DMS 273 (cell line): ENCODE data around the gene ZXDC.

Experiments used
- DNase-seq: peaks from one replicate; lab custom pipeline; 2025; ENCODE audit not compliant: unreplicated experiment; lab: John Stamatoyannopoulos, UW

Gene ZXDC

GRCh38 chr3:126493051-126493450 lies 17.4 kb upstream of the ZXDC start:
- no peak for DNase-seq

- no peak for DNase-seq
These were observed 15.7 kb upstream of the ZXDC start for GRCh38 chr3:126491221-126492013.

DNA sequence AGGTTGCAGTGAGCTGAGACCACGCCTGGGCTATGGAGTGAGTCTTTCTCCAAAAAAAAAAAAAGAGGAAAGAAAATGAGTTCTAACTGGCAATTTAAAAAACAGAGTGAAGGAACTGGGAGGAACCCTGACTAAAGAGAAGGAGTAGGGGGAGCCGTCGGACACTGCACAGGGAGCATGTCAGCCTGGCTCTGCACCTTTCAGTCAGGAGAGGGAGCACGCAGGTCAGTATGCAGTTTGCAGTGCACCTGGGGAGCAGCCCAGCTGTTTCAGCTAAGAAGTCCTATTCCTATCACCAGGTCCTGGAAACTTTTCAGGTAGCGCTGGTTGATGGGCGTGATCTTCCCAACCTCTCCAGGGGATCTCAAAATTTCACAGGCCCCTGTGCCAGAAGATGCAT lies 14.9 kb upstream of the ZXDC start:
- DNase-seq = peak; percentile 21

DNA sequence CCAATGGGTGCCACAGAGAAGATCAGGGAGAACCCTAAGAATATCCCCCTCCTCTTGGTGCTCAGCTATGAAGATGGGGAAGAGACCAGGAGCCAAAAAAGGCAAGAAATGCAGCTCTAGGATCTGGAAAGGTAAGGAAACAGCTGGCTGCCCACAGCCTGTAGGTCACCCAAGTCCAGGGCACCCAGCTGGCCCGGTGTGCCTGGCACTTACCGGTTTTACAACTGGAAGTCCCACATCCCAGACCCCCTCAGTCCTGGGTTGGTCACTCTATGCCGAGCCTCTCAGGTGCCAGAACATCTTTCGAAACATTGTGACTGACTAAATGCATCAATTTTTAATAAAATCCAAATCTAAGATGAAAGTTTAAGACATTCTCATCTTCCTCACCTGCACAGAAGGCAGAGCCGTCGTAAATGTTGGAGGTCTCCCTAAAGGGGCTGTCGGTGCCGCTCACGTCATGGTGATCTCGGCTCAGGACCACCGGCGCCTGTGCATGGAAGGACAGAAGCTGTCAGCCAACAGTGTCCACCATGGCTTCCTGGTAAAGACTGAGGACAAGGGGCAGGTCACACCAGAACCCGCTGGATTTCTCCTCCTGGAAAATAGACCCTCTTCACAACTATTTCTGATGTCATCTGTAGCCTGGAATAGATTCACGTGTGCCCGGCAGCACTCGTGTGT lies 13.3 kb upstream of the ZXDC start:
- no peak for DNase-seq

GRCh38 chr3:126488185-126488584 lies 12.5 kb upstream of the ZXDC start:
- peak; percentile 41 for DNase-seq

DNA sequence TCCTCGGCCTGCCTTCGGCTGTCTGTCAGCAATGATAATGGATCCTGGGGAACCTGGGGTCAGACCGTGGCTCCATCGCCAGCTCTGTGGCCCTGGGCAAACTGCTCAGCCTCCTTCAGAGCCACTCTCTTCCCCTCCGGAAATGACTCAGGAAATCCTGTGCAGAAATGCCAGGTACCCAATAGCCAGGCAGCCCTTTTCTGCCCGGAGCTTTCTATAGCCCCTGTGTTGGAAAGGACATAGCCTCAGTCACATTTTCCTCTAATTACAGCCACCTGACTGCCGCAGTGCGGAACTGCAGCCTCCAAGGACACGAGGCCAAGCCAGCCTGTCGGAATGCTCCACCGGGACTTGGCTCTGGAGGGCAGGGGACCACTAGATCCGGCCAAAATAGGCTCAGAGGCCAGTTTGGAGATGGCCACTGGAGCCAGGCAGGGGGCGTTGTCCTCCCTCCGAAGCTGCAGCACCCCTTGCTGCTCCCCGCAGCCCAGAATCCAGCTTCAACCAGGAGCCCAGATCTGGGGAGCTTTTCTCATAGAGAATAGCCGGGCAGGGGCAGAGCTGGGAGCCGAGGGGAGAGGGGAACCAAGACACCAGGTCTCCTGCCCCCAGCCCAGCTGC lies 11.6 kb upstream of the ZXDC start:
- peak; percentile 35 for DNase-seq

GRCh38 chr3:126486360-126486847 lies 10.7 kb upstream of the ZXDC start:
- peak; percentile 76 for DNase-seq

DNA sequence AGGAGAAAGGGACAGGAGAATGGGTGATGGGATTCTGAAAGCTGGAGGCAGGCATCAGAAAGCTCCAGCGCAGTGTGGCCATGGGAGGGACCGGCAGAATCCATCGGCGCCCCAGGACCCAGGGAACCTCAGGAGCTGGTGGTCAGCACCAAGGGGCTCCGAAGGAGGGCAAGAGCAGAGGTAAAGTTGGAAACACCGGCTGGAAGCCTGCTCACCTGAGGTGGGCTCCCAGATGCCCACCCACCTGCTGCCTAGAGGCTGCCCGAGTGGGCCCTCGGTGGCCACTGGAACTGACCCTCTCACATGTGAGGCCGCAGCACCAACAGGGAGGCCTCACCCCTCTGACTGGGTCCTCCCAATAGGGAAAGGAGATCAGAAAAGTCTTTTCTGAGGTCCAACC lies 10.3 kb upstream of the ZXDC start:
- DNase-seq = no peak

GRCh38 chr3:126485176-126485897 lies 9.6 kb upstream of the ZXDC start:
- DNase-seq = no peak

GRCh38 chr3:126484662-126485061 lies 9.0 kb upstream of the ZXDC start:
- no peak for DNase-seq

DNA sequence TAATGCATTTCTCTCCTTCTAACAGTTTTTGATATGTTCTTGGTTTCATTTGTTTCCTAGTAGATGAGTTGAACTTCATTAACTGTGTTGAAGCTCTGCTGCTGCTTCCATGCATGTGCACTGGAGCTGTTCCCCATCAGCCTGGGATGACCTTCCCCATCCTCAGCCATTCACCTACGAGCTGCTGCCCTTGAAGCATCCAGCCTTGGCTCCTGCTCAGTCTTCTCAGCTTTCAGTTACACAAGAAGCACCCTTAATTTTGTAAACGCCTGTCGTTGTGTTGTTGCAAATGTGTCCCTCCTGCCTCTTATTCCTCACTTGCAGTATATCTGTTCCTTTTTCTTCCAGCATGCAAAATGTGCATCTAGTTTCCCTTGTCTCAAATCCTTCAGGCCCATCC lies 8.5 kb upstream of the ZXDC start:
- DNase-seq = no peak

- no peak for DNase-seq
These were observed 7.7 kb upstream of the ZXDC start for GRCh38 chr3:126483321-126483761.

DNA sequence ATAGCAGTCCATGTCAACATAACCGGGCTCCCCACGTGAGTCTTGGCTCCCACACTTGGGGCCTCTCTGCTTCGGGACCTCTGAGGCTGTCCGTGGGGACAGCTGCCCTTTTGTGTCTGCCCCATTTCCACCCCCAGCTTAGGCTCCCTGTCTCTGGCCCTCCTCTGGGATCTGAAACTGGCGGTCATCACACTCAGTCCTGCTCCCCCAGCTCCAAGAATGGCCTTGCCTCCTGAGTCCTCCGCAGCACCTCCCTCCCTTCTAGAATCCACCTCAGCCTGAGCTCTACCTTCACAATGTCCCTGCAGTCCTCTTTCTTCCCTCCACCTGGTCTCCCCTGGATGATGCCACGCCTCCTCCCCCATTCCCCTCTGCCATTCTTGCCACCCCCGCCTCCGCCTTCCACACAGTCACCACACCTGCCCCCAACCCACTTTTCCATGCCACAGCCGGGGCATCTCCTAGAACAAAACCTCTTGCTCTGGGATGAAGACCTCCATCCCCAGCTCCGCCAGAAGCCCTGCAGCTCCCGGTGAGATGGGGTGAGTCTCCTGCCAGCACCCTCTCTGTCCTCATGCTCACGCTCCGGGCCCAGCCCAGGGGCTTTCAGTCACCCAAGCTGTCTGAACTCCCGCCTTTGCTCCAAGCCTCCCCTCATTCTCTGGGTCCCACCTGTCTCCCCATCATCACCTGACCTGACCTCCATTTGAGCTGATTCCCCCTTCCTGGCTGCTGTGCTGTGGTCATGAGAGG lies 7.0 kb upstream of the ZXDC start:
- DNase-seq = no peak

DNA sequence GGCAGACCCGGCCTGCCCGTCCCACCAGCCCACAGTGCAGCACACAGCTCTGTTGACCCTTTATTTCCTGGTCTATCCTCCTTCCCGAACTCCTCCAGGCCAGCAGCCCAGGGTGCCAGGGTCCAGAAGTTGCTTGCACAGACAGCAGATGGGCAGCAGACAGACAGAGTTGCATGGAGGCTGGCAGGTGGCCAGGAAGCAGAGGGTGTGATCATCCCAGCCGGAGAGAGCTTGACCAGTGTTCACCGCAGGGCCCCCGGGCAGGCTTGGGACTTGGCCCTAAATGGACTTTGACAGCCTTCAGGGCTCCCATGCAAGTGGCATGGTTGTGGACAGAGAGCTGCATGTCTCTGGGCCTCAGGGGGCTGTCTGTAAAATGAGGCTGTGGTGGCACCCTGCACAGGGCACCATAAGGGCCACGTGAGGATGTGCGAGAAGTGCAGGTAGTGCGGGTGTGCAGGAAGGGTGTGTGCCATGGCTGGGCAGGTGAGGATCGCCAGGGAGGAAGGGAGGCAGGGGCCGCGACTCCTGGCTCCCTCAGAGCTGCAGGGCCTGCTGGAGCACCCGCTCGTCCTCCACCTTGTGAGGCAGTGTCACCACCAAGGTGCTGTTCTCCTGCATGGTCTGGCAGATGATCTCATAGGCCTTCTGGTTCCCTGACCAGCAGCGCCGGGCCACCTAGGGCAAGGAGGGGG lies 6.3 kb upstream of the ZXDC start:
- peak; percentile 83 for DNase-seq

DNA sequence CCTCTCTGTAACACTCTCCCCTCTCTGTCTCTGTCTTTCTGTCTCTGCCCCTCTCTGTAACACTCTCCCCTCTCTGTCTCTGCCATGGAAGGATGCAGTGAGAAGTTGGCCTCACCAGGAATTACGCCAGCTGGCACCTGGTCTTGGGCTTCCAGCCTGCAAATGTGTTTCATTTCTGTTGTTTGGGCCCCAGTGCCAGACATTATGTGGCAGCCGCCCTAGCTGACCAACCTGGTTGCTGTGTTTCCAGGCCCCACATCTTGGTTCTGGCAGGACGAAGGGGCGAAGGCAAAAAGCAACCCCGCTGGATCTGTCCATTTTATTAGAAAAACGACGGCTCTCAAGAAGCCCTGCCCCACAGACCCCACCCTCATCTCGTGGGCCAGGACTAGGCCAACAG lies 5.2 kb upstream of the ZXDC start:
- peak; percentile 74 for DNase-seq

DNA sequence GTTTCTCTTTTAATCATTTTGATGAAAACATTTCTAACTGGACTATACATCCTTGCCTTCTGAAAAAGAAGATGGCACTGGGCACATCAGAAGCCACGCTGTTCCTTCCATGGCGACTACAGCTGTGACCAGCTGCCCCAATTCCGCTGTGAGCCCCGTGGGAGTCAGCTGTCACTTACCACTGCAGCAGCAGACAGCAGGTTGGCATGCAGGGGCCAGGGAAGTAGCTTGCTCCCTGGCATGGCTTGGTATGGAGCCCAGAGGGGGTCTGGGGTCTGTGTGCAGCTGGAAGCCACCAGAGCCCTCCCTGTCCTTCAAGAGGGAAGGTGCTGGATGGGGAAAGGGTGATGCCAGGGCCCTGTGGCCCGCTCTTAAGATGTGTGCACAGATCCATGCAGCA lies 4.5 kb upstream of the ZXDC start:
- peak; percentile 27 for DNase-seq

DNA sequence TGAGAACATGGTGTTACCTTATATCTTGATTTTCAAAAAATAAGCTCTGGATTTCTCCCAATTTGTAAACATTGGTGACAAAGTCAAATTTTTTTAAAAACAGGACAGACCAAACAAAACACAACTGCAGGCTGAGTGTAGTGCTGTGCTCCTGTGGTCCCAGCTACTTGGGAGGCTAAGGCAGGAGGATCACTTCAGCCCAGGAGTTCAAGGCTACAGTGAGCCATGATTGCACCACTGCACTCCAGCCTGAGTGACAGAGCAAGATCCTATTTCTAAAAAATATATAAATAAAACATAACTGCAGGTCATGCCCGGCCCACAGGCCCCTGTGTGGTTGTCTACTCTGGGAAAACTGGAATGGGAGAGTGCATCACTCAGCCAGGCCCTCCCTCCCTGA lies 4.0 kb upstream of the ZXDC start:
- no peak for DNase-seq

DNA sequence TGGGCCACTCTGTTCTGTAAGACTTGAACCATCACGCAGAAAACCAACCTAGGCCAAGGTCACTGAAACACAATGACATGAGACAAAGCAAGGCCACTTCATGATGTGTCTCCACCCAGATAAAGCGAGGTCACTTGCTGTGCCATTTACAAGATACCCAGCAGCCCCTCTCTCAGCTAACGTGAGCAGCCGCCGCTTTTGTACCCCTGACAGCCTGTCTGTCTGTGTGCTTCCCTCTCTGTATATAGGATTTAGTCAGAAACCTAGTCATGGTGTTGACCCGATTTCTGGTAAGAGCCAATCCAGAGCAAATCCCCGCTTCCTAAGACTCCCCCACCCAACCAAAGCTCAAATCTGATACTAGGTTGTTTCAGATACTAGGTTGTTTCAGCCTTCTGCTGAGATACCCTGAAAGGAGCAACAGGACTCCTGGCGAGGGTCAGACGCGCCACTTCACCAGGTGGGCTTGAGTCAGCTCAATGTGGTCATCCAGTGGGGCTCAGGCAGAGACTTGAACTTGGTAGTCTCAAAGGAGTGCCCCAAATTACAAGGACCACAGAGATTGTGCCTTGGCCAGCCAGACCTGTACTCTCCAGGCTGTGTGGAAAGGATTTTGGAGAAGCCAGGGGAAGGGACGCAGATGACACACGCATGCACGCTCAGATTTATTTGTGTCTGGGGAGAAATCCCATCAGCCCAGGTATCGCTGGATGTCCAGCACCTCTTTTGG lies 3.1 kb upstream of the ZXDC start:
- no peak for DNase-seq

DNA sequence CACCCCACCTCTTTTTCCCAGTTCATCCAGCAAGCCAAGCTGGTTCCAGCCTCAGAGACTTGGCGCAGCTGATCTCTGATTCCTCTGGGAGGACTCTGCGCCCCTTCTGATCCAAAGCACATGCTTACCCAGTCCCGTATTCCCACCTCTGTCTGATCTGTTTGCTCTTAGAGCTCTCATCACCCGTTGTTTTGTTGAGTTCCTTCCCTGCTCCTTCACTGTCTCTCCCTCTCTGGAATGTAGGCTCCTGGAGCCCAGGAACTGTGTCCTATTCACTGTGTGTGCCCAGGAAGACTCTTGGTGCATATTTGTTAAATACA lies 1.3 kb upstream of the ZXDC start:
- no peak for DNase-seq
